Activated B cell treated with CpG ODN at 0.5 μM for 24 hours (primary cell): ENCODE measurements around the gene NPAS2. TPM values are rescaled to one million over a fixed set of nuclear protein-coding genes. Genes with fewer than 3 reads are reported as not detected.

ENCODE experiments used
- ATAC-seq: fragments of 200-7000 bp; cut with Tn5 transposase; one replicate; pipeline ENCODE4 v1.10.0; 2021; ENCODE audit warnings: low read depth, mild to moderate bottlenecking, moderate library complexity
- CTCF ChIA-PET: fragments of 350-600 bp; sonication (Branson Sonifier 250); formaldehyde crosslinking; loops from one replicate; lab custom pipeline; 2021; ENCODE audit warnings: antibody characterized with exemption; lab: Charles Lee
- POLR2A ChIA-PET: fragments of 350-600 bp; sonication (Branson Sonifier 250); formaldehyde crosslinking; loops from one replicate; lab custom pipeline; 2021; ENCODE audit warnings: antibody characterized with exemption; lab: Charles Lee
- DNase-seq: peaks from one replicate; pipeline ENCODE4 v3.0.0; 2022
- H3K27ac Mint-ChIP-seq: one replicate; pipeline ENCODE4 v1.8.0; 2020; ENCODE audit warnings: mixed read lengths
- H3K27me3 Mint-ChIP-seq: one replicate; pipeline ENCODE4 v1.8.0; 2021; ENCODE audit warnings: mixed read lengths
- H3K36me3 Mint-ChIP-seq: one replicate; pipeline ENCODE4 v1.8.0; 2021; ENCODE audit warnings: low read depth, mixed read lengths
- H3K4me1 Mint-ChIP-seq: one replicate; pipeline ENCODE4 v1.8.0; 2021; ENCODE audit warnings: mixed read lengths
- H3K4me3 Mint-ChIP-seq: one replicate; pipeline ENCODE4 v1.8.0; 2020; ENCODE audit warnings: mild to moderate bottlenecking, mixed read lengths
- H3K9me3 Mint-ChIP-seq: one replicate; pipeline ENCODE4 v1.8.0; 2020; ENCODE audit warnings: mixed read lengths
- intact Hi-C: fragments of 100-400 bp; cut with micrococcal nuclease; formaldehyde crosslinking; loops from one replicate; pipeline ENCODE4 v1.15.1; 2024
- total RNA-seq: library from RNA; stranded (reverse); gene quantifications from 2 replicates; pipeline ENCODE4 v1.2.3, GENCODE V29; 2022
- TF ChIP-seq, protein P1 (sequence below): fragments of 200-600 bp; IDR thresholded peaks from one replicate; pipeline ENCODE4 v1.8.0; 2022; ENCODE audit warnings: antibody characterized with exemption, mild to moderate bottlenecking

Gene NPAS2
- total RNA-seq, 1 donor from 2014 or later: not detected

DNA sequence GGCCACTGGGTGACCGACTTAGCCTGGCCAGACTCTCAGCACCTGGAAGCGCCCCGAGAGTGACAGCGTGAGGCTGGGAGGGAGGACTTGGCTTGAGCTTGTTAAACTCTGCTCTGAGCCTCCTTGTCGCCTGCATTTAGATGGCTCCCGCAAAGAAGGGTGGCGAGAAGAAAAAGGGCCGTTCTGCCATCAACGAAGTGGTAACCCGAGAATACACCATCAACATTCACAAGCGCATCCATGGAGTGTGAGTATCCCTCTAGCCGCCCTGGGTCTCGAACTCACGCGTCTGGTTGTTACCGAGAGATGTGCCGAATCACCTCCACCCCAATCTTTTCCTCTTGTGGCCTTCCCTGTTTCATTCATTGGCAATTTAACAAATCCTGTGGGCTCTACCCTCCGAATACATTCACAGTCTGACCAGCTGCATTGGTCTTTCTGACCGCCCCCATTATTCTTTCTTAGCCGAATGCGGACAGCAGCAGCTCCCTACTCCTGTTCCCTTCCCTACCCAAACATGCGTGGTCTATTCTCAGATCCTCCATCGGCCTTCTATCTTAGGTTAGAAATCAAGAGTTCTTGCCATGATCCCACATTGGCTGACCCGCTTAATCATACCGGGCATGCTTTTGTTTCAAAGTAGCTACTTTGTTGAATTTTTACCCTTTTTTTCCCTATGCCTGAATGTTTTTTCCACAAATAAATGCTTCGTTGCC is 182.8 kb downstream of the NPAS2 start:
- no peaks in the 10 kb centered on the region for H3K27me3 Mint-ChIP-seq
- no peak for DNase-seq
- H3K27ac Mint-ChIP-seq: peak overlapping the region; percentile 95
- ChIA-PET CTCF (interaction anchor here (0.6 to 2.2 kb wide), 4 partner anchors 10 to 397 kb away, joined by 3 to 14 read pairs (median 6); no protein-coding TSS in a partner anchor), POLR2A (interaction anchor here (0.6 to 2.4 kb wide), 19 partner anchors 9 to 1848 kb away, joined by 3 to 38 read pairs (median 4); partner anchors contain the start of genes CNOT11, CREG2, LIPT1 and PDCL3)
- peak overlapping the region; percentile 97 for H3K4me3 Mint-ChIP-seq
- no peaks in the 10 kb centered on the region for H3K9me3 Mint-ChIP-seq
- TF ChIP-seq, protein P1, sequence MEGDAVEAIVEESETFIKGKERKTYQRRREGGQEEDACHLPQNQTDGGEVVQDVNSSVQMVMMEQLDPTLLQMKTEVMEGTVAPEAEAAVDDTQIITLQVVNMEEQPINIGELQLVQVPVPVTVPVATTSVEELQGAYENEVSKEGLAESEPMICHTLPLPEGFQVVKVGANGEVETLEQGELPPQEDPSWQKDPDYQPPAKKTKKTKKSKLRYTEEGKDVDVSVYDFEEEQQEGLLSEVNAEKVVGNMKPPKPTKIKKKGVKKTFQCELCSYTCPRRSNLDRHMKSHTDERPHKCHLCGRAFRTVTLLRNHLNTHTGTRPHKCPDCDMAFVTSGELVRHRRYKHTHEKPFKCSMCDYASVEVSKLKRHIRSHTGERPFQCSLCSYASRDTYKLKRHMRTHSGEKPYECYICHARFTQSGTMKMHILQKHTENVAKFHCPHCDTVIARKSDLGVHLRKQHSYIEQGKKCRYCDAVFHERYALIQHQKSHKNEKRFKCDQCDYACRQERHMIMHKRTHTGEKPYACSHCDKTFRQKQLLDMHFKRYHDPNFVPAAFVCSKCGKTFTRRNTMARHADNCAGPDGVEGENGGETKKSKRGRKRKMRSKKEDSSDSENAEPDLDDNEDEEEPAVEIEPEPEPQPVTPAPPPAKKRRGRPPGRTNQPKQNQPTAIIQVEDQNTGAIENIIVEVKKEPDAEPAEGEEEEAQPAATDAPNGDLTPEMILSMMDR: no peak
- H3K36me3 Mint-ChIP-seq: peaks cover 59% of the 10 kb centered on the region
- H3K4me1 Mint-ChIP-seq: peaks cover 39% of the 10 kb centered on the region
- intact Hi-C loops: loop anchor here (1.0 to 2.0 kb wide), 6 partner anchors 10 to 1821 kb away; partner anchors contain the start of genes CNOT11, EIF5B, MITD1 and MRPL30
- peak; percentile 2 for ATAC-seq

DNA sequence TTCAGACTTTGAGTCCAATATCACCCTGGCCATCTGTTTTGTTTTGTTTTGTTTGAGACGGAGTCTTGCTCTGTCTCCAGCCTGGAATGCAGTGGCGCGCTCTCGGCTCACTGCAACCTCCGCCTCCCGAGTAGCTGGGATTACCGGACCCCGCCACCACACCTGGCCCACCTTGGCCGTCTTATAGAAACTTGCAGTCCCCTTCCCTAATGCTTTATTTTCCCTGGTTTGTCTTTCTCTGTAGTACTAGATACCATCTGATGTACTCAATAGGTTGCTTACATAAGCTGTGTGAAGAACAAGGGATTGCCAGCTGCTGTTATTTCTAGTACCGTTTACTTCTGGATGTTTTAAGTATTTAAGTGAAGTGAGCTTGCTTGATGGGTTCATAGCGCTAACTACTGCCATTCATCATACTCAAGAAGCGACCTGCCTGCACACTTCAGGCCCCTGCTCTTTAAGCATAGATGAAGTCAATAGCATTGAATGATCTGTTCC is 183.4 kb downstream of the NPAS2 start:
- DNase-seq: no peak
- Mint-ChIP-seq H3K27me3 (no peaks in the 10 kb centered on the region), H3K36me3 (peaks cover 65% of the 10 kb centered on the region), H3K9me3 (no peaks in the 10 kb centered on the region), H3K4me1 (peaks cover 42% of the 10 kb centered on the region), H3K4me3 (peak overlapping the region; percentile 97), H3K27ac (peak overlapping the region; percentile 95)
- ChIA-PET CTCF (interaction anchor here (1.9 to 2.2 kb wide), 2 partner anchors 9 to 202 kb away, joined by 8 to 14 read pairs; no protein-coding TSS in a partner anchor), POLR2A (interaction anchor here (0.7 to 2.4 kb wide), 6 partner anchors 9 to 440 kb away, joined by 3 to 38 read pairs (median 6); partner anchors contain the start of genes PDCL3 and TBC1D8)
- TF ChIP-seq, protein P1: no peak
- intact Hi-C loops: loop anchor here (2.0 kb wide), 1 partner anchor 303 kb away; no protein-coding TSS in a partner anchor
- ATAC-seq: no peak

DNA sequence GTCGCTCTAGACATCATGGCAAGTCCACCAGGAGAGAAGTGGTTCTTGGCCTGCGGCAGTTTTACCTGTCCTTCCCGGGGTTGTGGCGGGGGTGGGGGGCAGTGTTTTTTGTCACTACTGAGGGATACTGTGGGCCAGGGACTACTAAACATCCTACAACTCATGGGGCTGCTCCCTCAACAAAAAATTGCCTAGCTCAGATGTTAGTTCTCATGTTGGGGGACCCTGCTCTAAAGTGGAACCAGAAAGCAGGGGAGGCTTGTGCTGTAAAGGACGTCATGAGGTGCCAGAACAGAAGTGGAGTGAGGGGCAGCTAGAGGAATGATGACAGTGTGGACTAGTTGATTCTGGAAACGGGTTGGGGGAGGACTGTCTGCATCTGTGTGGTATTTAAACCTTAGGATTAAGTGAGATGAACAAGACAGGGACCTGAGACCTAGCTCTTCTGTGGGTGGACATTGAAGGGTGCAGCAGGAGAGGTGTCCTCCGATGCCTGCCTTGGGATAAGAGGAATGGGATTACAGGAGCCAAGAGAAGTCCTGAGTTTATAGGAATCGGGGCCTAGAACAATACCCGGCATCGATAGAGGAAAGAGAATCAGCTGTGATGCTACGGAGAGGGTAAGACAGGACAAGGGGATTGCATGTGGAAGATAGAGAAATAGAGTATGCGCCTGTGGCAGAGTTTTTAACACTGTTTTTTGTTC is 184.8 kb downstream of the NPAS2 start:
- ChIA-PET POLR2A (no interaction called here), CTCF (no interaction called here)
- H3K4me1 Mint-ChIP-seq: peaks cover 42% of the 10 kb centered on the region
- no peak for DNase-seq
- H3K4me3 Mint-ChIP-seq: peak overlapping the region; percentile 42
- intact Hi-C loops: no loop called here
- no peak for ATAC-seq
- TF ChIP-seq, protein P1: no peak
- H3K27ac Mint-ChIP-seq: peak overlapping the region; percentile 95
- H3K9me3 Mint-ChIP-seq: no peaks in the 10 kb centered on the region
- no peaks in the 10 kb centered on the region for H3K27me3 Mint-ChIP-seq
- peaks cover 76% of the 10 kb centered on the region for H3K36me3 Mint-ChIP-seq

DNA sequence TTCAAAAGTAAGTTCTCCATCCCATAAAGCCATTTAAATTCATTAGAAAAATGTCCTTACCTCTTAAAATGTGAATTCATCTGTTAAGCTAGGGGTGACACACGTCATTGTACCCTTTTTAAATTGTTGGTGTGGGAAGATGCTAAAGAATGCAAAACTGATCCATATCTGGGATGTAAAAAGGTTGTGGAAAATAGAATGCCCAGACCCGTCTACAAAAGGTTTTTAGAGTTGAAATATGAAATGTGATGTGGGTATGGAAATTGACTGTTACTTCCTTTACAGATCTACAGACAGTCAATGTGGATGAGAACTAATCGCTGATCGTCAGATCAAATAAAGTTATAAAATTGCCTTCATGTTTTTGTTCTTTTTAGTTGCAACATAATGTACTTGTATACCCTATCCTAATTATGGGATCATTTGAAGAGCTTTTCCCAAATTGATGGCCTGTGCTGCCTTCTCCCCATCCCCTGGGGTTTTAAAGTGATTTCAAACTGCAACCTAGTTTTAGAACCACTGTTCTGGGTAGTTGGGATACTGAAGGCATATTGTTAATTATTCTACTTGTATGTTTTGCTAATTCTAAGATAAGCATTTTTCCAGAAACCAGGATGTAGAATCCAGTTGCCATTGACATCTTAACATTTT is 186.3 kb downstream of the NPAS2 start:
- no peak overlapping the region for H3K27ac Mint-ChIP-seq
- POLR2A ChIA-PET: interaction anchor here (1.5 kb wide), 1 partner anchor 212 kb away, joined by 3 read pairs; no protein-coding TSS in a partner anchor
- H3K4me1 Mint-ChIP-seq: peaks cover 45% of the 10 kb centered on the region

More for the DNA sequence above, 186.3 kb downstream of the NPAS2 start:
- TF ChIP-seq, protein P1: no peak
- DNase-seq (no peak), ATAC-seq (no peak)
- intact Hi-C loops: no loop called here
- peaks cover 84% of the 10 kb centered on the region for H3K36me3 Mint-ChIP-seq
- H3K4me3 Mint-ChIP-seq: no peak overlapping the region
- H3K27me3 Mint-ChIP-seq: no peaks in the 10 kb centered on the region
- CTCF ChIA-PET: no interaction called here
- H3K9me3 Mint-ChIP-seq: no peaks in the 10 kb centered on the region
